ENCODE results near the gene CHMP5. TPM values are rescaled to one million over a fixed set of nuclear protein-coding genes. Genes with fewer than 3 reads are reported as not detected.

The CHMP5 gene
- total RNA-seq, 2 experiments from 2014 or later: 17.4 to 18.6 TPM

- CTCF ChIA-PET: interaction anchor here (1.6 kb wide), 2 partner anchors 27 to 912 kb away, joined by 3 to 4 read pairs; partner anchors contain the start of gene BAG1
- peak overlapping the region; percentile 88 for H3K4me3 Mint-ChIP-seq
- POLR2A ChIA-PET: interaction anchor here (0.5 to 2.7 kb wide), 26 partner anchors 7 to 758 kb away, joined by 3 to 71 read pairs (median 6); partner anchors contain the start of genes AQP3, B4GALT1, BAG1 and CHMP5
- DNase-seq: no peak
- Histone ChIP-seq H3K4me1 (ENCODE audit: insufficient read depth, low read length) (peaks cover 60% of the 10 kb centered on the region), H3K36me3 (ENCODE audit: insufficient read depth, low read length) (peaks cover 33% of the 10 kb centered on the region), H3K27ac (ENCODE audit: low read depth in 1 of 2, low read length in 2 of 2) (peak overlapping the region; percentile 99 to 100), H3K9me3 (ENCODE audit: control insufficient read depth in 1 of 2, insufficient read depth in 1 of 2, low read length in 2 of 2) (no peaks in the 10 kb centered on the region), H3K27me3 (ENCODE audit: control insufficient read depth in 1 of 2, insufficient read depth in 2 of 2, low read length in 2 of 2) (no peaks in the 10 kb centered on the region), H3K4me3 (ENCODE audit: low read length) (peak overlapping the region; percentile 92)
- H3K27me3 Mint-ChIP-seq: no peaks in the 10 kb centered on the region
- intact Hi-C loops (cut with DNase I, micrococcal nuclease): no loop called here
- TF ChIP-seq, protein P1, sequence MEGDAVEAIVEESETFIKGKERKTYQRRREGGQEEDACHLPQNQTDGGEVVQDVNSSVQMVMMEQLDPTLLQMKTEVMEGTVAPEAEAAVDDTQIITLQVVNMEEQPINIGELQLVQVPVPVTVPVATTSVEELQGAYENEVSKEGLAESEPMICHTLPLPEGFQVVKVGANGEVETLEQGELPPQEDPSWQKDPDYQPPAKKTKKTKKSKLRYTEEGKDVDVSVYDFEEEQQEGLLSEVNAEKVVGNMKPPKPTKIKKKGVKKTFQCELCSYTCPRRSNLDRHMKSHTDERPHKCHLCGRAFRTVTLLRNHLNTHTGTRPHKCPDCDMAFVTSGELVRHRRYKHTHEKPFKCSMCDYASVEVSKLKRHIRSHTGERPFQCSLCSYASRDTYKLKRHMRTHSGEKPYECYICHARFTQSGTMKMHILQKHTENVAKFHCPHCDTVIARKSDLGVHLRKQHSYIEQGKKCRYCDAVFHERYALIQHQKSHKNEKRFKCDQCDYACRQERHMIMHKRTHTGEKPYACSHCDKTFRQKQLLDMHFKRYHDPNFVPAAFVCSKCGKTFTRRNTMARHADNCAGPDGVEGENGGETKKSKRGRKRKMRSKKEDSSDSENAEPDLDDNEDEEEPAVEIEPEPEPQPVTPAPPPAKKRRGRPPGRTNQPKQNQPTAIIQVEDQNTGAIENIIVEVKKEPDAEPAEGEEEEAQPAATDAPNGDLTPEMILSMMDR (IDR thresholded peaks at IDR 0.05): peak; percentile 30
- H3K27ac Mint-ChIP-seq: peak overlapping the region; percentile 99
- peaks cover 67% of the 10 kb centered on the region for H3K4me1 Mint-ChIP-seq (ENCODE audit: low read depth)
- H3K36me3 Mint-ChIP-seq (ENCODE audit: low read depth): peaks cover 61% of the 10 kb centered on the region
- no peaks in the 10 kb centered on the region for H3K9me3 Mint-ChIP-seq
- ATAC-seq (ENCODE audit: poor library complexity): no peak
Measured at GRCh38 chr9:33291031-33291397, 26.2 kb downstream of the CHMP5 start.

GRCh38 chr9:33291901-33292300 is 27.1 kb downstream of the CHMP5 start:
- CTCF ChIA-PET: no interaction called here
- no peak overlapping the region for H3K27ac ChIP-seq (ENCODE audit: low read depth in 1 of 2, low read length in 2 of 2)

GRCh38 chr9:33293782-33294181 is 28.9 kb downstream of the CHMP5 start:
- H3K4me3 ChIP-seq (ENCODE audit: low read length): no peak overlapping the region
- TF ChIP-seq, protein P1 (IDR thresholded peaks at IDR 0.05): no peak
- intact Hi-C loops (cut with DNase I, micrococcal nuclease): no loop called here
- H3K27ac ChIP-seq (ENCODE audit: low read depth in 1 of 2, low read length in 2 of 2): no peak overlapping the region
- peaks cover 82% of the 10 kb centered on the region for H3K4me1 Mint-ChIP-seq (ENCODE audit: low read depth)
- DNase-seq (no peak), ATAC-seq (ENCODE audit: poor library complexity) (no peak)
- peaks cover 83% of the 10 kb centered on the region for H3K36me3 Mint-ChIP-seq (ENCODE audit: low read depth)
- POLR2A ChIA-PET: no interaction called here
- H3K4me1 ChIP-seq (ENCODE audit: insufficient read depth, low read length): peaks cover 70% of the 10 kb centered on the region
- peaks cover 61% of the 10 kb centered on the region for H3K36me3 ChIP-seq (ENCODE audit: insufficient read depth, low read length)
- CTCF ChIA-PET: no interaction called here
- no peaks in the 10 kb centered on the region for H3K27me3 Mint-ChIP-seq
- no peaks in the 10 kb centered on the region for H3K9me3 Mint-ChIP-seq
- no peak overlapping the region for H3K4me3 Mint-ChIP-seq
- H3K27ac Mint-ChIP-seq: peak overlapping the region; percentile 99
- no peaks in the 10 kb centered on the region for H3K27me3 ChIP-seq (ENCODE audit: control insufficient read depth in 1 of 2, insufficient read depth in 2 of 2, low read length in 2 of 2)
- H3K9me3 ChIP-seq (ENCODE audit: control insufficient read depth in 1 of 2, insufficient read depth in 1 of 2, low read length in 2 of 2): no peaks in the 10 kb centered on the region

More at GRCh38 chr9:33291901-33292300, 27.1 kb downstream of the CHMP5 start:
- TF ChIP-seq, protein P1 (IDR thresholded peaks at IDR 0.05): no peak
- DNase-seq: no peak
- Histone ChIP-seq H3K4me3 (ENCODE audit: low read length) (no peak overlapping the region), H3K9me3 (ENCODE audit: control insufficient read depth in 1 of 2, insufficient read depth in 1 of 2, low read length in 2 of 2) (no peaks in the 10 kb centered on the region), H3K36me3 (ENCODE audit: insufficient read depth, low read length) (peaks cover 42% of the 10 kb centered on the region), H3K4me1 (ENCODE audit: insufficient read depth, low read length) (peaks cover 65% of the 10 kb centered on the region), H3K27me3 (ENCODE audit: control insufficient read depth in 1 of 2, insufficient read depth in 2 of 2, low read length in 2 of 2) (no peaks in the 10 kb centered on the region)
- intact Hi-C loops (cut with DNase I, micrococcal nuclease): no loop called here
- H3K27me3 Mint-ChIP-seq: no peaks in the 10 kb centered on the region
- peak overlapping the region; percentile 99 for H3K27ac Mint-ChIP-seq
- H3K4me3 Mint-ChIP-seq: peak overlapping the region; percentile 56
- H3K9me3 Mint-ChIP-seq: no peaks in the 10 kb centered on the region
- peaks cover 67% of the 10 kb centered on the region for H3K36me3 Mint-ChIP-seq (ENCODE audit: low read depth)
- ATAC-seq (ENCODE audit: poor library complexity): no peak
- H3K4me1 Mint-ChIP-seq (ENCODE audit: low read depth): peaks cover 73% of the 10 kb centered on the region
- POLR2A ChIA-PET: interaction anchor here (0.6 kb wide), 1 partner anchor 26 kb away, joined by 3 read pairs; no protein-coding TSS in a partner anchor

All from CD4-positive, alpha-beta T cell (primary cell).